ENCODE data around the gene KIAA2012. TPM values are rescaled to one million over a fixed set of nuclear protein-coding genes. Genes with fewer than 3 reads are reported as not detected.

Gene KIAA2012
- not detected in 2 replicates for total RNA-seq

DNA sequence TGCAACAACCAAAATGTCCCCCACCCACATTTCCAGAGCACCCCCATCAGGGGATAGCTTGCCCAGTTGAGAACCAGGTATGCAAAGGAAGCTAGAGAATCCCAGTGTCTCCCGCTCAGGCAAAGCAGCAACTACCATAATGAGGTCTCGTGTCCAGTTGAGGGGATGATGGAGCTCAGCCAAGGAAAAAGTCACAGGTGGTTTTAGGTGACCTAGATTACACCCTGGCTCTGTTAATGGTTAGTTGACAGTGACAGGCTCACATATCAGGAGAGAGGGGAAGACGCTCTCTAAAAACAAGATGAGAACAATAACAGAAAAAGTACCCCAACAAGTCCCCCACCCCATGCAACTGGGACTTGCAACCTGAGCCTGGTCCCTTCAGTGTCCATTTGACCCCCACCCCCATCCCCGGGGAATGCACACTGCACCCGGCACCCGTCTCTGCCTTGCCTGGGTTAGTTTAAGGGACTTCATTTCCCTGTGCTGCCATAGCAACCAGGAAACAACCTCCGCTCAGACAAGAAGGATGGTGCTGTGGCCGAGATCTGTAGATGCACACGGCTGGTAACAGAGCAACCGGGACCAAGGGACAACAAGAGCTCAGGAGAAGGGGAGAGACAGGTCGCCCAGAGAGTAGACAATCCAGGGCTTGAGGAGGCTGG lies at the start of gene KIAA2012:
Gene KIAA2012 (plus strand): TSS at position 519 of the 665 bp plus-strand sequence. CDS start 373 bp downstream, outside the sequence.
- peak; percentile 45 for DNase-seq (ENCODE audit: low read depth)

DNA sequence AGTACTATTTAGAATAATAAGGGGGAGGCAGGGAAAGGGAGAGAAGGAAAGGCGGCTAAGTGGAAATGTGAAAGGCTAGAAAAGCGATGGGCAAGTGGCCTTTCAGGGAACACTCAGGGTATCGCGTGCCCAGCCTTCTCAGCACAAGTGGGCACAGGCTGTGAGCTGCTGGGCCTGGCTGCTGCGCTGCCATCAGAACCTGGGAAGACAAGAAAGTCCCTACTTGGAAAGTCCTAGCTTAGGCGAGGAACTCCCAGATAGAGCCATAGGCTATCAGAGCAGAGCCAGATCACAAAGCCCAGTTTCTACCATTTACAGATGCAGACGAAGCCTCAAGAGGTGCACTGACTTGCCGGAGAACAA lies 49.2 kb upstream of the KIAA2012 start:
- DNase-seq (ENCODE audit: low read depth): no peak

GRCh38 chr2:202024871-202025270 lies 48.2 kb upstream of the KIAA2012 start:
- no peak for DNase-seq (ENCODE audit: low read depth)

- DNase-seq (ENCODE audit: low read depth): peak; percentile 73
These were observed 47.2 kb upstream of the KIAA2012 start for GRCh38 chr2:202025816-202026215.

DNA sequence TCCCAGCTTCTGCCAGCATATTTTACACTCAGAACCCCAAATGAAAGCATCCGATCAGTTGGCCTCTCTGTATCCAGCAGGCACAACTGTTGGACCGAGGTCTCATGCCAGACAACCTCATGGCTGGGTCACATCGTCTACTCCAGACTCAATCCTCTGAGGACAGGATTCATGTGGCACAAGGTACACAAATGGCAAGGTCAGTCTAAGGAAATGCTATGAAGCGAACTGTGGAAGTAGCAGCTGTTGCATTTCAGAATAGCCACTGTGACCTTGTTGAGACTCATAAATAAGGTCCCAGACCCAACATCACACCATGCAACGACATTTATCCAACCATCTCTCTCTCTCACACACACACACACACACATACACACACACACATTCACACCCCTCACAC lies 46.5 kb upstream of the KIAA2012 start:
- DNase-seq (ENCODE audit: low read depth): no peak

GRCh38 chr2:202030691-202031090 lies 42.4 kb upstream of the KIAA2012 start:
- no peak for DNase-seq (ENCODE audit: low read depth)

- DNase-seq (ENCODE audit: low read depth): no peak
These were observed 41.7 kb upstream of the KIAA2012 start for GRCh38 chr2:202031246-202031951.

DNA sequence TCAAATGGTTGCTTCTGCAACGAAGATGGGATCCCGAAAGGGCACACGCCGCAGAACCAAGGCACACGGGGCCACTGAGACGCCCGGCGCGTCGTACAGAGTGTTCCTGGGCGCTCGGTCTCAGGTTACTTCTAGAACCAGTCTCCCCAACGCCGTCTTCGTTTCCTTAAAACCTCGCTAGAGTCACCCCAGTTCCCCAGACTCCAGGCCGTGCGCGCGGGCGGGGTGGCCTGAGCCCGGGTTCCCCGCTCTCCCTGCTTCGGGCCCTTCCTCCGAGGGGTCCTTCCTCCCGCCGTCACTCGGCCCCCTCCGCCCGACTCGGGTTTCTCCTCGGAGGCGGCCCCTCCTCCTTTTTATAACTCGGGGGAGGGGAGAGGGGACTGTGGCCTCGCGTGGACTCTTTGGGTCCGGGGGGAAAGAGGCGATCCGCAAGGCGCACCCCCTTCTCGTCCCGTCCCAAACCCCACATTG lies 40.2 kb upstream of the KIAA2012 start:
- DNase-seq (ENCODE audit: low read depth): no peak

- peak; percentile 62 for DNase-seq (ENCODE audit: low read depth)
These were observed 39.5 kb upstream of the KIAA2012 start, which contains the start of gene FZD7 for GRCh38 chr2:202033317-202034248. FZD7 (plus strand) TSS chr2:202033855; CDS start chr2:202034648, 793 bp downstream.

DNA sequence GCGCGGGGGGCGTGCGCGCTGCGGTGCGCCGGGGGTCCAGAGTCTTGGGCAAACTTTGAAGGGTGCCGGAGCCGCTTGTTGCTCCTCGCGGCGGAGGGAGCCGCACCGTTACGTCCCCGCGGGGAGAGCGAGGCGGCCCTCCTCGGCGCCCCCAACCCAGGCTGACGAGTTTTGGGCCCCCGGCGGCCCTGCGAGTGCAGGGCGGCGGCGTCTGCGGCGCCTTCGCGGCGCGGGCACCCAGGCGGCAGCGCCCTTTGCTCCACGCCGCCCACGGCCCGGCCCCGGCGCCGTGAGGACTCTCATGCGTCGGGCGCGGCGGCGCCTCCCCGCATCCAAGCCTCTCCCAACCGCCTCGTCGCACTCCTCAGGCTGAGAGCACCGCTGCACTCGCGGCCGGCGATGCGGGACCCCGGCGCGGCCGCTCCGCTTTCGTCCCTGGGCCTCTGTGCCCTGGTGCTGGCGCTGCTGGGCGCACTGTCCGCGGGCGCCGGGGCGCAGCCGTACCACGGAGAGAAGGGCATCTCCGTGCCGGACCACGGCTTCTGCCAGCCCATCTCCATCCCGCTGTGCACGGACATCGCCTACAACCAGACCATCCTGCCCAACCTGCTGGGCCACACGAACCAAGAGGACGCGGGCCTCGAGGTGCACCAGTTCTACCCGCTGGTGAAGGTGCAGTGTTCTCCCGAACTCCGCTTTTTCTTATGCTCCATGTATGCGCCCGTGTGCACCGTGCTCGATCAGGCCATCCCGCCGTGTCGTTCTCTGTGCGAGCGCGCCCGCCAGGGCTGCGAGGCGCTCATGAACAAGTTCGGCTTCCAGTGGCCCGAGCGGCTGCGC lies 38.6 kb upstream of the KIAA2012 start:
- DNase-seq (ENCODE audit: low read depth): no peak

GRCh38 chr2:202035089-202035940 lies 37.7 kb upstream of the KIAA2012 start:
- DNase-seq (ENCODE audit: low read depth): peak; percentile 11

DNA sequence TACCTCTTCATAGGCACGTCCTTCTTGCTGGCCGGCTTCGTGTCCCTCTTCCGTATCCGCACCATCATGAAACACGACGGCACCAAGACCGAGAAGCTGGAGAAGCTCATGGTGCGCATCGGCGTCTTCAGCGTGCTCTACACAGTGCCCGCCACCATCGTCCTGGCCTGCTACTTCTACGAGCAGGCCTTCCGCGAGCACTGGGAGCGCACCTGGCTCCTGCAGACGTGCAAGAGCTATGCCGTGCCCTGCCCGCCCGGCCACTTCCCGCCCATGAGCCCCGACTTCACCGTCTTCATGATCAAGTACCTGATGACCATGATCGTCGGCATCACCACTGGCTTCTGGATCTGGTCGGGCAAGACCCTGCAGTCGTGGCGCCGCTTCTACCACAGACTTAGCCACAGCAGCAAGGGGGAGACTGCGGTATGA lies 37.1 kb upstream of the KIAA2012 start:
- DNase-seq (ENCODE audit: low read depth): no peak

GRCh38 chr2:202036601-202037037 lies 36.4 kb upstream of the KIAA2012 start:
- DNase-seq (ENCODE audit: low read depth): no peak

- peak; percentile 16 for DNase-seq (ENCODE audit: low read depth)
These were observed 36.0 kb upstream of the KIAA2012 start for GRCh38 chr2:202037086-202037485.

GRCh38 chr2:202038471-202039277 lies 34.4 kb upstream of the KIAA2012 start:
- peak; percentile 76 for DNase-seq (ENCODE audit: low read depth)

DNA sequence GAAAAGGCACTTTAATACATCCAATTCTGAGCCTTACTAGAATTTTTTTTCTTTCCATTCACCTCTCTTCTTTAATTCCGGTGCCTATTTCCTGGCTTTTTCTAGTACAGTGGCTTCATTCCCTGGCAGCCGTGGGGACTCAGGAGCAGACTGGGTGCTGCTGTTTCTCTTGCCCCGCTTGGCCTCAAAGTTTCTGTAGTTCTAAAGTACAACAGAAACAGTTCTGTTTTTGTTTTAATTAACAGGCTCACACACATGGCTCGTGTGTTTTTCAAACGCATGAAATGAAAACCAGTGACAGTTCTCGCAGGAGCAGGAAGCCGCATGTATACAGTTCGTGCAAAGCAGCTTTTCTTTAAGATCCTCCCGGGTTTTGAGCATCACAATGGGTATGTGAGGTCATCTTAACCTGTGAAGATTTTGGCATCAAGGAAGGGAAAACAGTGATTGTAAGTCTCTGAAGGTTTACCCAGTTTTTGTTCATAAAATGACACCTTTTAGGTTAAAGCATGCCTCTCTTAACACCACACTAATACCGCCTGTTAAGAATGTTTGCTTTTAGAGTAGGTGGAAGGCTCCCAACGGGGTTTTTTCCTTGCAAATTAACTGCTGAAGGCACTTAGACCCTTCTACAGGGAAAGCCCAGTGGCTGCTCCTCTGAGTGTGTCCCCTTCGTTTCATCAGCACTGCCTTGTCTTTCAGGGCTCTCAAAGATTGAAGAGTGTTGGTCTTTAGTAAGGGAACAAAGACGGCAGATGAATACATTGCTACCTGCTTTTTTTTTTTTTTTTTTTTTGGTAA lies 33.6 kb upstream of the KIAA2012 start:
- DNase-seq (ENCODE audit: low read depth): no peak

DNA sequence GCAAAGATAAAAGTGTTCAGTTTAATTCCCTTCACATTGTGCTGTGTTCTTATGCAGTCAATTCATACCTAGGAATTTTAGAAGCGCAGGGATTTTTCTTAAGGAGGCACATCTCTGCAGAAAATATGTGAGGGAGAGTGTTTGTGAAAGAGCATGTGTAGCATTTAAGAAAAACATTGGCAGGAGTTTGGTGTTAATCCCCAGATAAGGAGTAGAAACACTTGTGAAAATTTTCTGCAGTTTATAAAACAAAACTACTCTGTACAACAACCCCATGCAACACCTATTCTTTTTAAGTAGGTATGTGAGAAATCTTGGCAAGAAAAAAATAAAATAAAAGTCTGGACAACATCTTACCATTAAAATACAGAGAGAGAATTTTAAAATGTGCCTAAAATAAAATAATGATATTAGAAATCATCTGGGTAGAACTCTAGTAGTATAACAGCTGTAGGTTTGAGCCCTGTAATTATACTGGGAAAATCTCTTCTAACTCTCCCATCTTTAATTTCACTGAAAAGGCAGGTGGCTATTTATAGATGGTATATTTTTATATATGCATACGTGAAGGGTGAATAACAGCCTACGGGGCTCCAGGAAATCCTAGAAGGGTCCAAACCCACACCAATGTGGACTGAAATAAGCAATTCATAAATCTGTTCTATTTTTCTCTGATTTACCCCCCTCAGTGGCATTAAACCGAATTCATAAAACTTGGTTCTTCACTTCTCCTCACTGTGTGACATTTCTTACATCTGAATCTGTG lies 32.8 kb upstream of the KIAA2012 start:
- DNase-seq (ENCODE audit: low read depth): no peak

DNA sequence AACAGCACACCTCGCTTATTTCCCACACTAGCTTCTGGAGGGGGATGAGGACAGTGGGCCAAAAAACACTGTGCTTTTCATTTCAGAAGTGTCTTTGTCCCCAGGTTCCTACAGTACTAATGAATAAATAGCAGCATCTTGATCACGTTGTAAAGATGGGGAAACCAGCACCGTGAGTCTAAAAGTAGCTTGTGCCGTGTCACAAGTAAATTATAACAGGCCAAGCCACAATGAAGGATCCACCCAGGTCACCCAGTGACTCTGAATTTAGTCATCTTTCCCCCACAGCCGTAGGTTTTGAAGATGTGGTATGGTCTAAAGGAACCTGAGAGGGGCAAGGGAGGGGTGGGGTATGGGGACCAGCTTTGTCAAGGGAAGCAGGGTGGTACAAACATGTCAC lies 30.6 kb upstream of the KIAA2012 start:
- no peak for DNase-seq (ENCODE audit: low read depth)

All from renal cortical epithelial cell (primary cell).